VCaP (cell line): ENCODE measurements around the gene TRPM5.

Experiments used
- H3K27ac ChIP-seq: fragments of 450-650 bp; 2 replicates; pipeline ENCODE4 v1.5.1; 2017
- CTCF ChIP-seq: fragments of 450-650 bp; conservative IDR thresholded peaks from 2 replicates; pipeline ENCODE4 v1.5.1; 2017; ENCODE audit warnings: mild to moderate bottlenecking, moderate library complexity

The TRPM5 gene

GRCh38 chr11:2420502-2421225, 23.6 kb downstream of the TRPM5 start:
- TF ChIP-seq CTCF: peak; percentile 92
- H3K27ac ChIP-seq: peak overlapping the region; percentile 35; the same call in 1 of the 2 replicates

GRCh38 chr11:2419638-2420501, 24.4 kb downstream of the TRPM5 start:
- H3K27ac ChIP-seq: peak overlapping the region; percentile 35; the same call in 1 of the 2 replicates
- TF ChIP-seq CTCF: peak; percentile 85

GRCh38 chr11:2418693-2419360, 25.5 kb downstream of the TRPM5 start:
- no peak for TF ChIP-seq CTCF
- H3K27ac ChIP-seq: no peak overlapping the region

- no peak for TF ChIP-seq CTCF
- H3K27ac ChIP-seq: no peak overlapping the region
Observed at GRCh38 chr11:2417856-2418692, 26.2 kb downstream of the TRPM5 start.

GRCh38 chr11:2416765-2417164, 27.5 kb downstream of the TRPM5 start:
- no peak for TF ChIP-seq CTCF
- H3K27ac ChIP-seq: no peak overlapping the region

- no peak for TF ChIP-seq CTCF
- no peak overlapping the region for H3K27ac ChIP-seq
Observed at GRCh38 chr11:2415601-2416380, 28.5 kb downstream of the TRPM5 start.
